Esophagus (tissue), 2 donors: ENCODE results near the gene GLIPR1L1. TPM values are rescaled to one million over a fixed set of nuclear protein-coding genes. Genes with fewer than 3 reads are reported as not detected.
A peak's percentile ranks its signal among the peaks of the same experiment; 100 is the strongest.

Experiments
- H3K27ac ChIP-seq, 2 donors: one replicate each; pipeline ENCODE4 v1.5.1; 2013; ENCODE audit warnings: low read depth in 2 of 2, mild to moderate bottlenecking in 2 of 2, inconsistent platforms in 1 of 2, low read length in 1 of 2, moderate library complexity in 1 of 2
- H3K27me3 ChIP-seq, 2 donors: one replicate each; pipeline ENCODE4 v1.6.1; 2013; ENCODE audit warnings: low read length in 2 of 2, control low read depth in 1 of 2, mild to moderate bottlenecking in 1 of 2; ENCODE audit not compliant: insufficient read depth in 2 of 2, control insufficient read depth in 1 of 2
- H3K36me3 ChIP-seq, 2 donors: one replicate each; pipeline ENCODE4 v1.6.1; 2013; ENCODE audit warnings: low read length in 1 of 2; ENCODE audit not compliant: control insufficient read depth in 2 of 2, insufficient read depth in 2 of 2
- H3K4me1 ChIP-seq, 2 donors: one replicate each; pipeline ENCODE4 v1.6.1; 2013; ENCODE audit warnings: low read length in 1 of 2; ENCODE audit not compliant: control insufficient read depth in 2 of 2, insufficient read depth in 2 of 2
- H3K4me3 ChIP-seq, 2 donors: one replicate each; pipeline ENCODE4 v1.5.1; 2013; ENCODE audit warnings: low read length in 2 of 2, mild to moderate bottlenecking in 2 of 2, low read depth in 1 of 2, moderate library complexity in 1 of 2
- H3K9me3 ChIP-seq, 2 donors: one replicate each; pipeline ENCODE4 v1.6.1; 2013; ENCODE audit warnings: mild to moderate bottlenecking in 2 of 2, low read depth in 1 of 2, low read length in 1 of 2, moderate library complexity in 1 of 2; ENCODE audit not compliant: control insufficient read depth in 2 of 2, insufficient read depth in 1 of 2
- WGBS, 2 donors: extraction: QIAGEN DNeasy Blood & Tissue Kit; methylation state at CpG; one replicate each; pipeline ENCODE4 v1.1.7; 2013; 5-methylcytosine and 5-hydroxymethylcytosine counted together
- polyA plus RNA-seq, 2 donors: library from polyadenylated mRNA; stranded (reverse); fragments of 200-250 nt; gene quantifications; one replicate each; pipeline ENCODE4 v1.2.3, GENCODE V29; 2013
- donor health status: healthy with polysubstance abuse.
- donor health status: Bipolar disorder and iron deficiency.

Gene GLIPR1L1
- polyA plus RNA-seq, 2 donors: not detected

GRCh38 chr12:75308279-75308678 is 26.2 kb upstream of the GLIPR1L1 start:
- Histone ChIP-seq H3K36me3 (no peaks in the 10 kb centered on the region), H3K4me1 (no peaks in the 10 kb centered on the region), H3K27ac (no peak overlapping the region), H3K27me3 (no peaks in the 10 kb centered on the region), H3K9me3 (no peaks in the 10 kb centered on the region), H3K4me3 (no peak overlapping the region)
- 89 to 90% methylated on average over 2 of the region's 2 CpGs for WGBS, 2 donors

- H3K4me1 ChIP-seq: no peaks in the 10 kb centered on the region
- WGBS, 2 donors: 57 to 67% methylated on average over 3 of the region's 3 CpGs
- H3K27me3 ChIP-seq: no peaks in the 10 kb centered on the region
- no peaks in the 10 kb centered on the region for H3K9me3 ChIP-seq
- no peak overlapping the region for H3K27ac ChIP-seq
- no peak overlapping the region for H3K4me3 ChIP-seq
- no peaks in the 10 kb centered on the region for H3K36me3 ChIP-seq
Observed at GRCh38 chr12:75311369-75311768, 23.1 kb upstream of the GLIPR1L1 start.

- Histone ChIP-seq H3K9me3 (no peaks in the 10 kb centered on the region), H3K27me3 (no peaks in the 10 kb centered on the region), H3K27ac (no peak overlapping the region), H3K4me1 (no peaks in the 10 kb centered on the region), H3K4me3 (no peak overlapping the region), H3K36me3 (no peaks in the 10 kb centered on the region)
Observed at GRCh38 chr12:75315518-75315917, 19.0 kb upstream of the GLIPR1L1 start.

DNA sequence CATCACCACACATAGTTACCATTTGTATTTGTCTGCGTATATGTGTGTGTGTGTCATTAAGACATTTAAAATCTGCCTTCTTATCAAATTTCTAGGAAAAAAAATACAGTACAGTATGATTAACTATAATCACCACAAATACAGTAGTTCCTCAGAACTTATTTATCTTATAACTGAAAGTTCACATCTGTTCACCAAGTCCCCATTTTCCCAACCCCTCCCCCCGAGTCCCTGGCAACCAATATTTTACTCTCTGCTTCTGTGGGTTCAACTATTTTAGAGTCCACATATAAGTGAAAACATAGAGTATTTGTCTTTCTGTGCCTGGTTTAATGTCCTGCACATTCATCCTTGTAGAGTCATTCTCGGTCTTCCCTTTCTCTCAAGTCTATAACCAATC is 16.7 kb upstream of the GLIPR1L1 start:
- no peak overlapping the region for H3K4me3 ChIP-seq
- H3K27ac ChIP-seq: no peak overlapping the region
- no peaks in the 10 kb centered on the region for H3K4me1 ChIP-seq
- H3K36me3 ChIP-seq: no peaks in the 10 kb centered on the region
- H3K9me3 ChIP-seq: no peaks in the 10 kb centered on the region
- 79 to 85% methylated on average over 3 of the region's 3 CpGs for WGBS, 2 donors
- H3K27me3 ChIP-seq: no peaks in the 10 kb centered on the region

GRCh38 chr12:75322464-75322863 is 12.0 kb upstream of the GLIPR1L1 start:
- Histone ChIP-seq H3K4me3 (no peak overlapping the region), H3K4me1 (no peaks in the 10 kb centered on the region), H3K36me3 (no peaks in the 10 kb centered on the region), H3K9me3 (no peaks in the 10 kb centered on the region), H3K27ac (no peak overlapping the region), H3K27me3 (no peaks in the 10 kb centered on the region)
- WGBS, 2 donors: 0 to 2% methylated on average over 1 of the region's 1 CpG

- no peak overlapping the region for H3K4me3 ChIP-seq
- H3K4me1 ChIP-seq: no peaks in the 10 kb centered on the region
- H3K36me3 ChIP-seq: no peaks in the 10 kb centered on the region
- H3K27ac ChIP-seq: no peak overlapping the region
- no peaks in the 10 kb centered on the region for H3K9me3 ChIP-seq
- H3K27me3 ChIP-seq: no peaks in the 10 kb centered on the region
- WGBS, 2 donors: 82 to 84% methylated on average over 3 of the region's 3 CpGs
Observed at GRCh38 chr12:75323663-75324062, 10.8 kb upstream of the GLIPR1L1 start.

DNA sequence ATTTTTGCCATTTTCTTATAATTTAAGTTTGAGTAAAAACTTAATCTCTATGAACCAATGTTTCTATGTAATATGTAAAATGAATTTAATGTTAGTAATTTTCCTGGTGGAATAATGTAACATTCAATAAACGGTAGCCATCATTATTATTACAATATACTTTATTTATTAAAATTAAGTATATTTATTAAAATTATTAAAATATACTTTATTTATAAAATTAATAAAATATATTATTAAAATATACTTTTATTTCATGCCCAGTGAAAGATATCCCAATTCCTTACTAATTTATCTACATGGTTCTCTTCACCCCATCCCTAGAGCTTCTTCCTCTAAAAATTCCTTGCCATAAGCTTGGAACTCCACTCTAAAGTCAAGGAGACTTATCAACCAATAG is 6.8 kb upstream of the GLIPR1L1 start:
- Histone ChIP-seq H3K36me3 (no peaks in the 10 kb centered on the region), H3K27me3 (no peaks in the 10 kb centered on the region), H3K27ac (no peak overlapping the region), H3K9me3 (no peaks in the 10 kb centered on the region), H3K4me3 (no peak overlapping the region), H3K4me1 (no peaks in the 10 kb centered on the region)
- WGBS, 2 donors: 86 to 96% methylated on average over 1 of the region's 1 CpG

GRCh38 chr12:75329918-75330826 is 4.3 kb upstream of the GLIPR1L1 start, which contains the start of gene CAPS2:
Gene CAPS2, minus strand, starts transcription at chr12:75330324. Its CDS starts 3,826 bp downstream, at chr12:75326498.
- 2 to 3% methylated on average over 40 of the region's 40 CpGs for WGBS, 2 donors
- no peaks in the 10 kb centered on the region for H3K36me3 ChIP-seq
- H3K9me3 ChIP-seq: no peaks in the 10 kb centered on the region

GRCh38 chr12:75337905-75338304 is 3.4 kb downstream of the GLIPR1L1 start:
- Histone ChIP-seq H3K4me1 (peaks cover 0 to 1% of the 10 kb centered on the region in 2 donors), H3K9me3 (no peaks in the 10 kb centered on the region), H3K4me3 (no peak overlapping the region), H3K27me3 (no peaks in the 10 kb centered on the region), H3K36me3 (no peaks in the 10 kb centered on the region), H3K27ac (no peak overlapping the region)
- 73 to 84% methylated on average over 1 of the region's 1 CpG for WGBS, 2 donors

More at GRCh38 chr12:75329918-75330826, 4.3 kb upstream of the GLIPR1L1 start, which contains the start of gene CAPS2:
- peaks cover 0 to 1% of the 10 kb centered on the region in 2 donors for H3K4me1 ChIP-seq
- H3K4me3 ChIP-seq: peak within 1 kb of the TSS; percentile 74 to 82
- no peaks in the 10 kb centered on the region for H3K27me3 ChIP-seq
- H3K27ac ChIP-seq: no peak within 1 kb of the TSS

GRCh38 chr12:75341873-75342272 is 7.4 kb downstream of the GLIPR1L1 start:
- WGBS, 2 donors: 92 to 94% methylated on average over 5 of the region's 5 CpGs
- Histone ChIP-seq H3K9me3 (no peaks in the 10 kb centered on the region), H3K27ac (no peak overlapping the region), H3K36me3 (no peaks in the 10 kb centered on the region), H3K4me1 (no peaks in the 10 kb centered on the region), H3K27me3 (no peaks in the 10 kb centered on the region), H3K4me3 (no peak overlapping the region)
